Uterus (tissue), 4 donors: Measurements from ENCODE around the gene ABCC8. TPM values are rescaled to one million over a fixed set of nuclear protein-coding genes. Genes with fewer than 3 reads are reported as not detected.

Experiments used
- DNase-seq, 2 donors: peaks; one replicate each; pipeline ENCODE4 v3.0.0-alpha.2; 2019 to 2020
- H3K27ac ChIP-seq, 2 donors: fragments of 200-600 bp; sonication (generic); 1 replicate in 1 of 2; 2 replicates in 1 of 2; pipeline ENCODE4 v1.5.1; 2016 to 2018
- H3K27me3 ChIP-seq, 2 donors: fragments of 200-600 bp; sonication (generic); one replicate each; pipeline ENCODE4 v1.5.1; 2018 to 2019; ENCODE audit warnings: control low read depth in 1 of 2
- H3K36me3 ChIP-seq, 2 donors: fragments of 200-600 bp; sonication (generic); one replicate each; pipeline ENCODE4 v1.5.1; 2019; ENCODE audit warnings: control low read depth in 1 of 2
- H3K4me1 ChIP-seq, 2 donors: fragments of 200-600 bp; sonication (generic); one replicate each; pipeline ENCODE4 v1.5.1; 2018 to 2019; ENCODE audit warnings: control low read depth in 1 of 2
- H3K4me3 ChIP-seq, 2 donors: fragments of 200-600 bp; sonication (generic); 1 replicate in 1 of 2; 2 replicates in 1 of 2; pipeline ENCODE4 v1.5.1; 2018 to 2019; ENCODE audit warnings: mild to moderate bottlenecking in 1 of 2
- H3K9me3 ChIP-seq, 2 donors: fragments of 200-600 bp; sonication (generic); one replicate each; pipeline ENCODE4 v1.5.1; 2019; ENCODE audit warnings: control low read depth in 1 of 2
- POLR2A ChIP-seq, 2 donors: fragments of 450-650 bp; IDR thresholded peaks; one replicate each; pipeline ENCODE4 v1.6.1; 2016; ENCODE audit warnings: antibody characterized with exemption in 2 of 2, mild to moderate bottlenecking in 1 of 2, moderate library complexity in 1 of 2
- intact Hi-C: fragments of 100-400 bp; cut with DNase I; formaldehyde crosslinking; loops from one replicate; pipeline ENCODE4 v1.15.1; 2023; ENCODE audit warnings: low total_unique reads
- total RNA-seq, 4 donors: library from RNA; depleted of rRNA in 3 of 4; stranded (reverse); fragments of >200 nt in 3 of 4; gene quantifications; one replicate each; pipeline versions ENCODE4 v1.1.0 to v1.2.4, GENCODE V29; 2014 to 2023
- TF ChIP-seq, protein P1 (sequence below), 4 experiments: fragments of 200-600 bp in 2 of 4; fragments of 450-650 bp in 2 of 4; sonication (generic) in 2 of 4; IDR thresholded peaks; one replicate each; pipeline ENCODE4 v1.5.1; 2016 to 2019; ENCODE audit warnings: antibody characterized with exemption in 4 of 4, mild to moderate bottlenecking in 2 of 4, moderate library complexity in 1 of 4
- donor health status: DM: yes; HTN: yes; CAD: no.

ABCC8 gene
- total RNA-seq, 4 donors from 2014 or later: under 0.01 to 5.5 (median 1.9) TPM; not detected in 1

DNA sequence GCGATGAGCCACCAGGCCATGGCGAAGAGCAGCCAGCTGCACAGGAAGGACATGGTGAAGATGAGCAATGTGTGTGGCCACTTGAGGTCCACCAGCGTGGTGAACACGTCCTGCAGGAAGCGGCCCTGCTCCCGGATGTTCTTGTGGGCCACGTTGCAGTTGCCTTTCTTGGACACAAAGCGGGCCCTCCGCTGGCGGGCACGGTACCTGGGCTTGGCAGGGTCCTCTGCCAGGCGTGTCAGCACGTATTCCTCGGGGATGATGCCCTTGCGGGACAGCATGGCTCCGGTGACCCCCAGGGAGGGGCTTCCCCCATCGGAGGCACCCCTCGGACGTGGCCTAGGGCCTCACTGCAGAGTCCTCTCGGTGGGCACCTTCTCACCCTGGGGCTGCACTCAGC lies 88.8 kb downstream of the ABCC8 start:
- Histone ChIP-seq H3K4me3 (no peak overlapping the region), H3K27me3 (no peaks in the 10 kb centered on the region), H3K27ac (no peak overlapping the region), H3K36me3 (no peaks in the 10 kb centered on the region), H3K4me1 (peaks cover 0 to 5% of the 10 kb centered on the region in 2 donors), H3K9me3 (no peaks in the 10 kb centered on the region)
- no peak for DNase-seq
- intact Hi-C loops: no loop called here
- TF ChIP-seq POLR2A (IDR thresholded peaks at IDR 0.05): no peak
- TF ChIP-seq, protein P1, sequence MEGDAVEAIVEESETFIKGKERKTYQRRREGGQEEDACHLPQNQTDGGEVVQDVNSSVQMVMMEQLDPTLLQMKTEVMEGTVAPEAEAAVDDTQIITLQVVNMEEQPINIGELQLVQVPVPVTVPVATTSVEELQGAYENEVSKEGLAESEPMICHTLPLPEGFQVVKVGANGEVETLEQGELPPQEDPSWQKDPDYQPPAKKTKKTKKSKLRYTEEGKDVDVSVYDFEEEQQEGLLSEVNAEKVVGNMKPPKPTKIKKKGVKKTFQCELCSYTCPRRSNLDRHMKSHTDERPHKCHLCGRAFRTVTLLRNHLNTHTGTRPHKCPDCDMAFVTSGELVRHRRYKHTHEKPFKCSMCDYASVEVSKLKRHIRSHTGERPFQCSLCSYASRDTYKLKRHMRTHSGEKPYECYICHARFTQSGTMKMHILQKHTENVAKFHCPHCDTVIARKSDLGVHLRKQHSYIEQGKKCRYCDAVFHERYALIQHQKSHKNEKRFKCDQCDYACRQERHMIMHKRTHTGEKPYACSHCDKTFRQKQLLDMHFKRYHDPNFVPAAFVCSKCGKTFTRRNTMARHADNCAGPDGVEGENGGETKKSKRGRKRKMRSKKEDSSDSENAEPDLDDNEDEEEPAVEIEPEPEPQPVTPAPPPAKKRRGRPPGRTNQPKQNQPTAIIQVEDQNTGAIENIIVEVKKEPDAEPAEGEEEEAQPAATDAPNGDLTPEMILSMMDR (IDR thresholded peaks at IDR 0.05): no peak

DNA sequence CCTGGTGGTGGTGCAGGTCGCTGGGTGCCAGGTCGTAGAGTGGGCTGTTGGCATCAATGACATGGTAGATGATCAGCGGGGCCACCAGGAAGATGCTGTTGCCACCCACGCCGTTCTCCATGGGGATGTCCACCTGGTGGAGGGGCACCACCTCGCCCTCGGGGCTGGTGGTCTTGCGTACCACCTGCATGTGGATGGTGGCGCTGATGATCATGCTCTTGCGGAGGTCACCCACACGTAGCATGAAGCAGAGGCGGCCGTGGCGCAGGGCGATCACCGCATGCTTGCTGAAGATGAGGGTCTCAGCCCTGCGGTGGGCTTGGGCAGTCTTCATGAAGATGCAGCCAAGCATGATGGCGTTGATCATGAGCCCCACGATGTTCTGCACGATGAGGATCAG lies 89.4 kb downstream of the ABCC8 start:
- peaks cover 0 to 5% of the 10 kb centered on the region in 2 donors for H3K4me1 ChIP-seq
- H3K36me3 ChIP-seq: no peaks in the 10 kb centered on the region
- H3K27me3 ChIP-seq: no peaks in the 10 kb centered on the region
- H3K9me3 ChIP-seq: no peaks in the 10 kb centered on the region
- intact Hi-C loops: no loop called here
- no peak for DNase-seq
- H3K4me3 ChIP-seq: no peak overlapping the region
- TF ChIP-seq, protein P1 (IDR thresholded peaks at IDR 0.05): no peak
- TF ChIP-seq POLR2A (IDR thresholded peaks at IDR 0.05): no peak
- no peak overlapping the region for H3K27ac ChIP-seq

DNA sequence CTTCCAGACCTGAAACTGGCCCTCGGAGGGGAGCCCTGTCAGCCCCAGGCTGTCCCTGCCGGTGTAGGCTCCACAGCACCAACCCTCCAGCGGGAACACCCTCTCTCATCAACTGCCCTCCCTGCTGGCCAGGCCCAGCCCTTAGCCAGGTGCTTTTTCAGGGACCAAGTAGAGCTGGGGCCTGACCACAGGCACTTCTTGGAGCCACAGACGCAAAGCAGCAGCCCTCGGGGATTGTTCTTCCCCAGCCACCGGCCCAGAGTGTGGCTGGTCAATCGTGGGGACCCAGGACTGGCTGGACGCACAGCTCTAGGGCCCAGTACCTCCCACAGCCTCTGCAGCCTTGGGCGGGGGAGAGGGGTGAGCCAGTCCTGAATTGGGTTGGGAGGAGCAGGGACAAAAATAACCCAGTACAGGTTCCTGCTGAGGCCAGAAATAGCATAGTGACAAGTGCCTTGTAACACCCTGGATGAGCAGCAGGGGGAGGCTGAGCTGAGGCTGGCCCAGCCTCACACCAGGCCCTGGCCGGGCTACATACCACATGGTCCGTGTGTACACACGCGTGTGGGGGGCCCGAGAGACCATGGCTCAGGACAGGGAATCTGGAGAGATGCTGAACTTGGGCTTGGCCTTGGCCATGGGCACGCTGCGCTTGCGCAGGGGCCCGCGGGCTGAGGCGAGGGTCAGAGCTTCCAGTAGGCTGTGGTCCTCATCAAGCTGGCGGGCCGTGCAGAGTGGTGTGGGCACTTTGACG lies 90.1 kb downstream of the ABCC8 start:
- peak in 1 of 2 donors; percentile 20 for DNase-seq
- intact Hi-C loops: no loop called here
- H3K27me3 ChIP-seq: no peaks in the 10 kb centered on the region
- H3K9me3 ChIP-seq: no peaks in the 10 kb centered on the region
- no peak overlapping the region for H3K27ac ChIP-seq
- peaks cover 0 to 5% of the 10 kb centered on the region in 2 donors for H3K4me1 ChIP-seq
- no peak for TF ChIP-seq POLR2A (IDR thresholded peaks at IDR 0.05)
- TF ChIP-seq, protein P1 (IDR thresholded peaks at IDR 0.05): peak in 2 of 4 experiments; percentile 38 to 45
- H3K4me3 ChIP-seq: no peak overlapping the region
- no peaks in the 10 kb centered on the region for H3K36me3 ChIP-seq

DNA sequence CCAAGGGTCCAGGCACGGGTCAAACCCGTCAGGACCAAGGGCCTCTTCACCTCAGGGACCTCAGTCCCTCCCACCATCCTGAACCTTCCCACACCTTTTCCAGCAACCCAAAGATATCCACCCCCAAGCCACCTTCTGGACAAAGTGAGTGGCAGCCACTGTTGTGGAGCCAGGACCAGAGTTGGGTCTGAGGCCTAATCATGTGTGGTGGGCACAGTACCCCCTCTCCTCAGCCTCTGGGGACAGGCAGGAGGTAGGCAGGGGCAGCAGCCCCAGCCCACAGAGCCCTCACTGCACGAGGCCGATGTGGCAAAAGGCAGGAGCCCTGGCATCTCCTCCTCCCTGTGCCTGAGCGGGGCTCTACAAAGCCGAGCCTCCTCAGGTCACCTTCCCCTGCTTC lies 90.7 kb downstream of the ABCC8 start:
- H3K4me3 ChIP-seq: no peak overlapping the region
- DNase-seq: no peak
- TF ChIP-seq, protein P1 (IDR thresholded peaks at IDR 0.05): no peak
- TF ChIP-seq POLR2A (IDR thresholded peaks at IDR 0.05): no peak
- H3K9me3 ChIP-seq: no peaks in the 10 kb centered on the region
- H3K36me3 ChIP-seq: no peaks in the 10 kb centered on the region
- intact Hi-C loops: no loop called here
- H3K27ac ChIP-seq: no peak overlapping the region
- no peaks in the 10 kb centered on the region for H3K27me3 ChIP-seq
- H3K4me1 ChIP-seq: peaks cover 0 to 5% of the 10 kb centered on the region in 2 donors

DNA sequence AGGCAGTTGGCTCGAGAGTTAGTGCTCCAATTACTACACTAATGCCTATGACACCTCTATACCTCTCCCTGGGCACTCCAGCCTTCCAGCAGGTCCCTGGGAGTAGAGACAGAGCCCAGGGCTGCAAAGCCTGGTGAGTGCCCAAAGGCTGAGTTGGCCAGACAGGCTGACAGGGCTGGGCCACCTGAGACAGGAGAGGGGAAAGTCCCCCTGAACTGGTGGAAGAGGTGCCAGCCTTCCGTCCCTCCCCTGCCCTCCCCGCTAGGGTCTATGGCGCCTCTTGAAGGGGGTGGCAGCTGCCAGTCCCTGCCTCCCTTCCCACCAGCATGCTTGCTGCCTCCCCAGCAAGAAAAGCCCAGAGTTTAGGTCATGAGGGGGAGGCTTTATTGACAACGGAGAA lies 91.2 kb downstream of the ABCC8 start:
- Histone ChIP-seq H3K27ac (no peak overlapping the region), H3K4me1 (peaks cover 0 to 5% of the 10 kb centered on the region in 2 donors), H3K36me3 (no peaks in the 10 kb centered on the region), H3K4me3 (no peak overlapping the region), H3K27me3 (no peaks in the 10 kb centered on the region), H3K9me3 (no peaks in the 10 kb centered on the region)
- intact Hi-C loops: no loop called here
- DNase-seq: no peak
- TF ChIP-seq, protein P1 (IDR thresholded peaks at IDR 0.05): no peak
- TF ChIP-seq POLR2A (IDR thresholded peaks at IDR 0.05): no peak
